Stimulated activated CD4-positive, alpha-beta T cell treated with anti-CD3 and anti-CD28 coated beads, Interleukin-4, amount 100 ng/mL, for 48 hours (primary cell): Measurements from ENCODE around the gene ATP6V0A4.
"Not testable (repeated sequence)": the region's sequence is repeated elsewhere in the genome, so short reads cannot be mapped to it uniquely, and the experiment has no call there.

Experiments
- DNase-seq, 2 donors: peaks; one replicate each; pipeline ENCODE4 v3.0.0-alpha.2; 2020; ENCODE audit warnings: low read depth in 2 of 2

Gene ATP6V0A4

DNA sequence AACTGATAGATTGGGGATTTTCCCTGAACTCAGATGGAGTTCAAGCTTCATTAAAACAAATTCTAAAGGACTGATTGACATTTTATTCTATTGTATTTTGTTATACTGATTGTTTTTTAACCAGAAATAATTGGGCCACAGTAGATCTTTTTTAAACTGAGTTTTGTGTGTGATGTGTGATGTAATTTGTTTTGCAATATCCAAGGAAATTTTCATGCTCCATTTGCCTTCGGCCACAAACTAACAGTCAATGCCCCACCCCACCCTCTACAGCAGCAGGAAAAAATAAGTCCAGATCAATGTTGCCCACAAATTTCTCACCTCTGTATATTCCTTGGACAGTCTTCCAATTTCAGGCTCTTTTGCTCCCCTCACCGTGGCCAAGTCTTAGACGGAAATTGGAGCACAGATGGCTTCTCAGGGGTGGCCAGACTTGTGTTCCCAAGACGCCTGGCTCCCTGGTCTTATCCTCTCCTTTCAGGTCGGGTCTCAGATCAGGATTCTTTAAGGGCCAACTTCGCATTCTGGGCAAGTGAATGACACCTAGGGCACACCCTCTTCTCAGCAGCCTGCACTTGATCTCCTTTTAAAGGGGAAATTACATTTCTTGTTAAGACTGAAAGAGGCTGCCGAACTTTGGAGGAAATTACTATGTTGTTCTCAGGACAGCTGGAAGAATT is 97.0 kb downstream of the ATP6V0A4 start, which contains the start of gene SVOPL:
Gene SVOPL (minus strand): TSS at position 506 of the 680 bp plus-strand sequence. CDS start 22,317 bp downstream, outside the sequence.
- no peak for DNase-seq

DNA sequence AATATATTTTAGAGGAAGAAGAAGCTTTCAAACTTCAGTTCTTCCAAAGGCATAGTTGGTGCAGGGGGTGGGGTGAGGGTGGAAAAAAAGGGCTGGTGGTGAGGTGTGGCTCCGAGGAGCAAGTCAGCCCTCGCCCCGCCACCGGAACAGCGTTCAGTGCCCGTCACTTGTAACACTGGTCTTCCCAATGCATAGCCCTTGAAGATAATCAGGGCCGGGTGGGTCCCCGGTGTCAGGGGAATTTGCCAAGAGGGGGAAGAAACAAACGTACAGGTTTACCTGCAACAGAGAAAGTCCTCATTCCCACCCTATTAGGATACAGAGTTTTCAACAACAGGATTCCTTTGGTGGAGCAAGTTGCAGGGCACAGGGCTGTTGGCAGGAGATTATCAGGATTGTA is 98.3 kb downstream of the ATP6V0A4 start:
- no peak for DNase-seq

DNA sequence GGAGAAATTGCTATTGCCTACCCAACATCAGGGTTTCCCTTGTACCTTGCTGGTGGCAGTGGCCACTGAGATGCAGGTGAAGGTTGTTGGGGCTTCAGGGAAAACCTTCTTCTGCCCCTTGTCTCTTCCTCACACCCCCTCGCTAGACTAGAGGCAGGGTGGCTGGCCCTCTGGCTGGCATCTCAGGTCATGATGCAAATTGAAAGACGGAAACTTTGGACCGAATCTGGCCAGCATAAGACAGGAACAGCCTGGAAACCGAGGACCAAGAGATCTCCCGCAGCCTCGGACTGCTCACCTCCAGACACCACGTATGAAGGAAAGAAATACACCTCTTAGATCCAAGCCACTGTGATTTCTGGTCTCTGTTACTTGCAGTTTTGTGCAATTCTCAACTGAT is 99.7 kb downstream of the ATP6V0A4 start:
- DNase-seq = no peak

DNA sequence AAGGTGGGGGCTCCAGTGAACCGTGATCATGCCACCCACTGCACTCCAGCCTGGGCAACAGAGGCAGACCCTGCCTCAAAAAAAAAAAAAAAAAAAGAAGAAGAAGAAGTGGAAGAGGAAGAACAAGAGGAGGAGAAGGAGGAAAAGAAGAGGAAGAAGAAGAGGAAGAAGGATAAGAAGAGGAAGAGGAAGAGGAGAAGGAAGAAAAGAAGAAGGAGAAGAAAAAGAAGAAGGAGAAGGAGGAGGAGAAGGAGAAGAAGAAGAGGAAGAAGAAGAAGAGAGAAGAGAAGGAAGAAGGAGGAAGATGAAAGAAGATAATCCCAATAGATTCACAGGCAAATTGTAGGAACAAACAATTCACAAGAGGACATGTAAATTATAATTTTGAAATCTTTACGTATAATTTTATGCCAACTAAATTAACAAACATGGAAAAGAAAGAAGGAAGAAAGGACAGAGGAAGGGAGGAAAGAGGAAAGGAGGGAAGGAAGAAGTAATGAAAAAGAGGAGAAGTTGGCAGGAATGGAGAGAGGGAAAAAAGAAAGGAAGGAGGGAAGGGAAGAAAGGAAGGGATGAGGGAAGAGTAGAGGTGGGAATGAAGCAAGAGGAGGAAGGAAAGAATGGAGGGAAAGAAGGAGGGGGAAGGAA is 100.3 kb downstream of the ATP6V0A4 start:
- no peak for DNase-seq

DNA sequence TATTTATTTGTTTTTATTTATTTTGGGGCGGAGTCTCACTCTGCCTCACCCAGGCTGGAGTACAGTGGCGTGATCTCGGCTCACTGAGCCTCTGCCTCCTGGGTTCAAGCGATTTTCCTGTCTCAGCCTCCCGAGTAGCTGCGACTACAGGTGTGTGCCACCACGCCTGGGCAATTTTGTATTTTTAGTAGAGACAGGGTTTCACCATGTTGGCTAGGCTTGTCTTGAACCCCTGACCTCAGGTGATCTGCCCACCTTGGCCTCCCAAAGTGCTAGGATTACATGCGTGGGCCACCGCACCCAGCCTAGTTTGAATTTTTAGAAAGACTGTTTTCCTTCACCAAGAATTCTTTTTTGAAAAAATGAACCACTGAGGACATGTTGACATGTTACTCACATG is 102.2 kb downstream of the ATP6V0A4 start:
- DNase-seq = not testable (repeated sequence)

DNA sequence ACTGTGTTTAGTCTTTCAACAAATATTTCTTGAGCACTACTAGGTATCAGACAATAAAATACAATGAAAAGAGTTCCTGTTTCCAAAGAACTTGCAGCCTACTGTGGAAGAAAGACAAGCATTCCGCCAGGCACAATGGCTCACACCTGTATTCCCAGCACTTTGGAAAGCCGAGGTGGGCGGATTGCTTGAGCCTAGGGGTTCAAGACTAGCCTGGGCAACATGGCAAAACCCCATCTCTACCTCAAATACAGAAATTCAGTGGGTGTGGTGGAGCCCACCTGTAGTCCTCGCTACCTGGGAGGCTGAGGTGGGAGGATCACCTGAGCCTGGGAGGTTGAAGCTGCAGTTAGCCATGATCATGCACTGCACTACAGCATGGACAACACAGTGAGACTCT is 102.9 kb downstream of the ATP6V0A4 start:
- DNase-seq = no peak

DNA sequence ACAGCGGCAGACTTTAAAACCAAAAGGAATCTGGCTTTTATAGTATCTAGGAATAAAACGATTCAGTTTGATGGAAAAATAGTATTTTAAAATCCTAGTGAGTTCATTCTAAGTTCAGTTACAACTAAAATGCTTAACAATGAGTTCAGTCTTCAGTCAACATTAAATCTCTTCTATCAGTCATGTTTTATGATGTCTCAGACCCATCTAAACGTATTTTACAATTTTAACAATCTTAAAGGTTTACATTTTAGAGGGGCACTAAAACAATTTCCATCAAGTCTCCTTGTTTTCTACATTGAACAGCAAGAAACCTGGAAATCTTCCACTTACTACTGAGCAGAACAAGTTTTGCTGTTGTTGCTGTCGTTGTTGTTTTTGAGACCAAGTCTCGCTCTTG is 106.8 kb downstream of the ATP6V0A4 start:
- DNase-seq = no peak

DNA sequence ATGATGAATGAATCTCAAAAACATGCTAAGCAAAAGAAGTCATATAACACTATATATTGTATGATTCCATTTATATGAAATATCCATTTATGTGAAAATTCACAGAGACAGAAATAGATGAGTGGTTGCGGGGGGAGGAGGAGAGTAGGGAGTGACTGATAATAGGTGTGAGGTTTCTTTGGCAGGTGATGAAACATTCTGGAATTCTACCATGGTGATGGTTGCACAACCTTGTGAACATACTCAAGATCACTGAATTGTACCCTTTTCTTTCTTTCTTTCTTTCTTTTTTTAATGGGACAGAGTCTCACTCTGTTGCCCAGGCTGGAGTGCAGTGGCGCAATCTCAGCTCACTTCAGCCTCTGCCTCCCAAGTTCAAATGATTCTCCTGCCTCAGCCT is 107.5 kb downstream of the ATP6V0A4 start:
- DNase-seq = no peak

DNA sequence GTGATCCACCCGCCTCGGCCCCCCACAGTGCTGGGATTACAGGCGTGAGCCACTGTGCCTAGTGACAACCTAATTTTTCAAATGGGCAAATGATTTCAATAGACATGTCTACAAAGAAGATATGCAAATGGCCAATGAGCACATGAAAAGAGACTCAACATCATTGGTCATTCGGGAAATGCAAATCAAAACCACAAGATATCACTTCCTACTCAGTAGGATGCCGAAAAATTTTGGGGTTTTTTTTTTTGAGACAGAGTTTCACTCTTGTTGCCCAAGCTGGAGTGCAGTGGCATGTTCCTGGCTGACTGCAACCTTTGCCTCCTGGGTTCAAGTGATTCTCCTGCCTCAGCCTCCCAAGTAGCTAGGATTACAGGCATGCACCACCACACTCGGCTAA is 110.0 kb downstream of the ATP6V0A4 start:
- DNase-seq = not testable (repeated sequence)

DNA sequence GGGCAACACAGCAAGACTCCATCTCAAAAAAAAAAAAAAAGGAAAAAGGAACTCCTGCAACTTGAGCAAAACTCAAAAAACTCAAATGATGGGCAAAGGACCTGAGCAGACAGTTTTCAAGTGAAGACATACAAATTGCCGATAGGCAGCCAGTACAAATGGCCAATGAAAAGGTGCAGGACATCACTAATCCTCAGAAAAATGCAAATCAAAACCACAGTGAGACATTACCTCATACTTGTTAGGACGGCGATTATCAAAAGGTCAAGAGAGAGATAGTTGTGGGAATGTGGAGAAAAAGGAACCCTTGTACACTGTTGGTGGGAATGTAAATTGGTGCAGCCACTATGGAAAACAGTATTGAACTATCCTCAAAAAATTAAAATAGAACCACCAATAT is 113.7 kb downstream of the ATP6V0A4 start:
- no peak for DNase-seq

DNA sequence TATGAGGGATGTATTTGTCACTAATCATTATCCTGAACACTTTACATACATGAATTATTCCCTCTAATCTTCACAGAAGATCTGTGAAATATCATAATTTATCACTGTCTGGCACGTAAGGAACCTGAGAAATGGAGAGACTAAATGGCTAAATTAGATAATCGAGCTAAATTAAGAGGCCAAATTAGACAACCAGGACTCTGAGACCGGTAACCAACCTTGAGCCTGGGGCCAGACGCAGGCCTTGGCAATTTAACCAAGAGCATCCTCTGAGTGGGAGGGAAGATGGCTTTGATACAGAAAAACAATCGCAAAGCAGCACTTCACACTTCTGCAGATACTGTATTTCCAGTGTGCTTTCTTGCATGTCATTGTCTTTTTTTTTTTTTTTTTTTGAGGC is 118.2 kb downstream of the ATP6V0A4 start:
- no peak for DNase-seq

DNA sequence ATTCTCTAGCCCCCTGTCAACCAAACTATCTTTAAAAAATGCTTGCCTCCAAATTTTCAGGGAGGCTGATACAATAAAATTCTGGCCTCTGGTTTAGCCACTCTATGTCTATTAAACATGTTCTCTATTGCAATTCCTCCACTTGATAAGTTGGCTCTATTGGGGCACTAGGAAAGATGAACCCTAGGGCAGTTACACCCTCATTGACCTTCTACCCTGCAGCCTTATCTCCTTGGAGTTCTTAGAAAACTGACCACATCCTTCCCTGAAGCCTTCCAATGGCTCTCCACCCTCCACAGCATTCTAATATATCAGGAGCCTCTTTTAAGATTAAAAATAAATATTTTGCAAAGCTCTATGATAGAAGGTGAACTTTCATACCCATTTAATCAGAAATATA is 127.4 kb downstream of the ATP6V0A4 start:
- no peak for DNase-seq

DNA sequence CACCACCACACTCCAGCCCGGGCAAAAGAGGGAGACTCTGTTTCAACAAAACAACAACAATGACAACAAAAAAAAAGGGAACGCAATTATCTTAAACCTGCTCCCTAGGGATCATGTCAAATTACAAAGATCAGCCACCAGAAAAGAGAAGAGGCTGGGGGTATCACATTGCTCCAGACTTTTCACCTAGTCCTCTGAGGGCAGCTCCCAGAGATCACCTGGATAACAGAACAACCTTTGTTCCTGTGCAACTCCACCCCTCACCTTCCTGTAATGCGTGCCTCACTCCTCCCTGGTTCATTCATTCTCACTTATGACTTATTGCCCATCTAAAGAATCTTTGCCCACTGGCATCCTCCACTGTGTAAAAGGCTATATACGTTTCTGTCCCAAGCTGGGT is 128.6 kb downstream of the ATP6V0A4 start:
- DNase-seq = no peak

DNA sequence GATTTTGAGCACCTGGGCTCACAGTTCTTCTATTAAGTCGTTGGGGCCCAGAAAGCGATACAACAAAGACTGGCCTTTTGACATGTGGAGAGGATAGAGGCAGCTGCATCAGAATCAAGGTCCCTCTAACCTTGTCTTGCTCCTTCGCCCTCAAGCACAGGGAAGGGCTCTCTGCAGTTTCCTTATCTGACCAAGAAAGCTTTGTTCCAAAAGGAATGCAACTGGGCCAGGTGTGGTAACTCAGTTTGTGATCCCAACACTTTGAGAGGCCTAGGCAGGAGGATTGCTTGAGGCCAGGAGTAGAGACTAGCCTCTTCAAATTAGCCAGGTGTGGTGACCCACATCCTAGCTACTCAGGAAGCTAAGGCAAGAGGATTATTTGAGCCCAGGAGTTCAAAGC is 129.1 kb downstream of the ATP6V0A4 start:
- no peak for DNase-seq

DNA sequence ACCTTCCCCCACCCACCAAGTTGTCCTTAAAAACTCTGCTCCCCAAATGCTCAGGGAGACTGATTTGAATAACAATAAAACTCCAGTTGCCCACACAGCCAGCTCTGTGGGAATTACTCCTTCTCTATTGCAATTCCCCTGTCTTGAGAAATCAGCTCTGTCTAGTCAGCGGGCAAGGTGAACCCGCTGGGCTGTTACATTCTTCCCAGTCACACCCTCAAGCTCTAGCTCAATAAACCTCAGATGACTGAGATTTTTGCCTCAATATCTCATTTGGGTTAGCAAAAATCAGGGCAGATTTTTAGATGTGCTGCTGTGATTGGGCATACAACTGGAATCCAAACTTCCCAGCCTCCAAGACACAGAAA is 129.8 kb downstream of the ATP6V0A4 start:
- no peak for DNase-seq

DNA sequence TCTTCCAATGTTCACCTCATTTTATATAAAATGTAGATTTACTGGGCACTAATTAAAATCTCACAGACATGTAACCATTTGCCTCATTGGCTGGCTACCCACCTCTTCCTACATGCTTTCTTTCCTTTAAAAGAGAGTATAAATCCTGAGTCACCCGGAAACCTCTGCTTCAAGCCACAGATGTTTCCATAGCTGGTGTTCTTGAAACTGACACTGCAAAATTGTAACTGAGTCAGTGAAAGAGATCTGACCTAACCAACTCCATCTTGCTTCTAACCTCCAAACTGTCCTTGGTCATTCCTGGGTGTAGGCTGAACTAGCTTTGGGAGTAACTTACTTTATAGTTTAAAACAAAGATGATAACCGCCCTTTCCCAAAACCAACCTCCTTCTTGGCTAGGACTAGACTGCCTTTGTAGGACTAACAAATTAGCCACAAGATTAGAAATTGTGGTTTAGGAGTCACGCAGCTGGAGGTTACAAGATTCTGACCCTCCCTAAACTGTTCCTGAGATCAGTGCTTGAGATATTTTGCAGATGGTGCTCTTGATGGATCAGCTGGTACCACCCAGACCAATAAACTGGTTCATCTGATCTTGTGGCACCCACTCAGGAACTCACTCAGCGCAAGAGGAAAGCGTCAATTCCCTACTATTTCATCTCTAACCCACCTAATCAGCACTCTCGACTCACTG is 130.3 kb downstream of the ATP6V0A4 start:
- no peak for DNase-seq

DNA sequence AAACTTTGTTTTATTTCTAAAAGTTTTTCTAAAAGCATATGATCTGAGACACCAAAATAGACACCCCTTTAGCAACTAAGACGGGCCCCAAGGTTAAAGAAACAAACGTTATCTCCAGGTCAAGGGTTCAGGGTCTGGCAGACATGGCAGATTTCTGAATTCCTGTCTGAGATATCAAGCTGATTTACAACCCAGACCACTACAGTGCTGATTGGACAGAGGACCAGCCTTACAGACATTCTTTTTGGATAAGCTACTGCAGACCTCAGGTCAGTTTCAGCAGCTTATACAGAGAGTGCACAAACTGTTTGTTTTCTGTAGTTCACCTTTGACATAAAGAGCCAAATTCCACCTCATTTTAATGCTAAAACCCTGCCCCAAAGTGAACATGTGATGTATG is 131.6 kb downstream of the ATP6V0A4 start:
- no peak for DNase-seq

DNA sequence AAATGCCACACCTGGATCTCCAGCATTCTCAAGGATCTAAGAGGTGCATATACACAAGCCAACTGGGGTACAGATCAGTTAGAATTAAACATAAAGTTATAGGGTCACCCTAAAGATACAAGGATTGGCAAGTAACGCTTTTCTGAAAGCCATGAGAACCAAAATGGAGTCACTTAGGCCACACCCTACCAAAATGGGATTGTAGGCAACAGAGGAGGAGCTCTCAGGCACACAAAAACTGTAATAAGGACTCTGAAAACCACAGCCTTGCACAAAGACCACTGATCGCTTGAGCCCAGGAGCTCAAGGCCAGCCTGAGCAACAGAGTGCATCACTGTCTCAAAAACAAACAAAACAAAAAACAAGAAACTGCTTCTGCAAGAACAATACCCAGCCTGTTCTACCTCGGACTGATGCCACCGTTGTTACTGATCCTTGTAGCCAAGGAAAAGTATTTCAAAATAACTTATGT is 132.3 kb downstream of the ATP6V0A4 start:
- no peak for DNase-seq

DNA sequence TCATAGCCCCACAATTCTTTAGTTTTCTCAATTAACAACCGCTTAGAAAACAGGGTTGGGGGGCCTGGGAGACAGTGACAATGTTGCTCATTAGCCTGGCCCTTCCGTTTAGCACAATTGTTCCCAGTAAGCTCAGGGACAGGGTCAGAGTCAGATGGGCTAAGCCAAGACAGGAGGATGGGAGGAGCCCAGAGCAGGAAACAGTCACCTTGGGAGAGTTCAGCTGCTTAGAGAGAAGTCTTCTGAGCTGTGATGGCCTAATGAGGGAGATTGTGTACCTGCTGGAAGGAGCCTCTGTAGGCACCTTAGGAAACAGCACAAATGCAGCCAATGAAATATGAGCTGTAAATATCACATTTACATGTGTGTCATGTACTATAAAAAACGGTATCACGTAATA is 132.7 kb downstream of the ATP6V0A4 start:
- DNase-seq = no peak

DNA sequence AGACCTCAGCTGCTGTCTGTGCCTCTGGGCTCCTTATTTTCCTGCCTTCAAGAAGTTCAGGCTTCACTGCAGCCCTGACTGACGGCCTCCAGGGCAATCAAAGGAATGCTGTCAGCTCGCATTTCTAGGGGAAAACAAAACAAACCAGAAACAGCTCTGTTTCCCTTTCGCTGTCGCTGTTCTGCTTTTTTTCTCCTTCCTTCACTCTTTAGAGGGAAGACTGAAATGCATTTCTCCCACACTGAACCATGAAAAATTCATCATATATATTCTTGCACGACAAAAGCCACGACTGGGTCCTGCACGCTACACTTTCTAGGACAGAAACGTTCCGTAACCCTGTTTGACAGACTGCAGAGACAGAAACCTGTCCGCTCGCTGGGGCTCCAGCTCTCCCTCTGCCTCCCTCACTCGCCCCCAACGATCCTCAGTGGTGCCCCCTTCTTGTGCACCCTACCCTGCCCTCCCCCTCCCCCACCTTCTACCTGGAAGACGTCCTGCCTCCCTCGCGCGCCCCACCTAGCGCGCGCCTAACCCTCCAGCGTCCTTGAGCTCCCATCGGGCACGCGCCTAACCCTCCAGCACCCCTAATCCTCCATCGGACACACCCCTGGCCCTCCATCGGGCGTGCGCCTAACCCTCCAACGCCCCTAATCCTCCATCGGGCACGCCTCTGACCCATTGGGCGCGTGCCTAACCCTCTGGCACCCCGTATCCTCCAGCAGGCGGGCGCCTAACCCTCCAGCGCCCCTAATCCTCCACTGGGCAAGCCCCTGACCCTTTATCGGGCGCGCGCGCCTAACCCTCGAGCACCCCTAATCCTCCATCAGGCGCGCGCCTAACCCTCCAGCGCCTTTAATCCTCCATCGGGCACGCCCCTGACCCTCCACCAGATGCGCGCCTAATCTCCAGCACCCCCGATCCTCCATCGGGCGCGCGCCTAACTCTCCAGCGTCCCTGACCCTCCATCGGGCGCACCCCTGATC is 134.0 kb downstream of the ATP6V0A4 start:
- DNase-seq = no peak

DNA sequence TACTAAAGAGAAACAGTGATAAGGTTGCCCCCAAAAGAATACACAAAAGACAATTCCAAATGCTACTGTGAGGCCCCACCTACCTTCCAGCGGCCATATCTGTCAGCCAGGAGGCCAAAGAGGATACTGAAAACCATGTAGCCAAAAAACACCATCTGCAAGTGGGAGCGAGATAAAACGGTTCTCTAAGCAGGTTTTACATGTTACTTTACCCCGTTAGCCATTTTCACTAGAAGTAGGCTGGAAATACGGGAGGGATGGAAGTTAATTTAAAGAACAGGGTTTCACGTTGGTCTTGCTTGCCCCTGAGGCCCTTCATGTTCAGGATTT is 135.0 kb downstream of the ATP6V0A4 start:
- no peak for DNase-seq
